OCI-LY1 (cell line): ENCODE data around the gene SHISA4.

Experiments
- EZH2 ChIP-seq: fragments of 200-600 bp; sonication (generic), shearing (Covaris generic); IDR thresholded peaks from 2 replicates; pipeline ENCODE4 v1.8.0; 2017; ENCODE audit warnings: borderline replicate concordance, mixed run types, mild to moderate bottlenecking, antibody characterized with exemption, low read length, moderate library complexity, mixed read lengths
- TF ChIP-seq, protein P1 (sequence below): fragments of 200-600 bp; sonication (generic), shearing (Covaris generic); IDR thresholded peaks from 2 replicates; pipeline ENCODE4 v1.5.1; 2017; ENCODE audit warnings: mild to moderate bottlenecking, antibody characterized with exemption, low read length, moderate library complexity, mixed read lengths

GRCh38 chr1:201941420-201942128 lies 52.9 kb downstream of the SHISA4 start:
- TF ChIP-seq, protein P1, sequence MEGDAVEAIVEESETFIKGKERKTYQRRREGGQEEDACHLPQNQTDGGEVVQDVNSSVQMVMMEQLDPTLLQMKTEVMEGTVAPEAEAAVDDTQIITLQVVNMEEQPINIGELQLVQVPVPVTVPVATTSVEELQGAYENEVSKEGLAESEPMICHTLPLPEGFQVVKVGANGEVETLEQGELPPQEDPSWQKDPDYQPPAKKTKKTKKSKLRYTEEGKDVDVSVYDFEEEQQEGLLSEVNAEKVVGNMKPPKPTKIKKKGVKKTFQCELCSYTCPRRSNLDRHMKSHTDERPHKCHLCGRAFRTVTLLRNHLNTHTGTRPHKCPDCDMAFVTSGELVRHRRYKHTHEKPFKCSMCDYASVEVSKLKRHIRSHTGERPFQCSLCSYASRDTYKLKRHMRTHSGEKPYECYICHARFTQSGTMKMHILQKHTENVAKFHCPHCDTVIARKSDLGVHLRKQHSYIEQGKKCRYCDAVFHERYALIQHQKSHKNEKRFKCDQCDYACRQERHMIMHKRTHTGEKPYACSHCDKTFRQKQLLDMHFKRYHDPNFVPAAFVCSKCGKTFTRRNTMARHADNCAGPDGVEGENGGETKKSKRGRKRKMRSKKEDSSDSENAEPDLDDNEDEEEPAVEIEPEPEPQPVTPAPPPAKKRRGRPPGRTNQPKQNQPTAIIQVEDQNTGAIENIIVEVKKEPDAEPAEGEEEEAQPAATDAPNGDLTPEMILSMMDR, result no peak
- no peak for TF ChIP-seq EZH2
